Nephron progenitor cell (in vitro differentiated cells): ENCODE data around the gene TNPO1.

Source experiments
- DNase-seq: peaks from one replicate; pipeline ENCODE4 v3.0.0; 2021
- H3K27ac Mint-ChIP-seq: 2 replicates; pipeline ENCODE4 v1.8.0; 2021; ENCODE audit warnings: mild to moderate bottlenecking, moderate library complexity, mixed read lengths
- H3K27me3 Mint-ChIP-seq: 2 replicates; pipeline ENCODE4 v1.8.0; 2021; ENCODE audit warnings: mild to moderate bottlenecking, low read depth, mixed read lengths; ENCODE audit not compliant: poor library complexity
- H3K36me3 Mint-ChIP-seq: 2 replicates; pipeline ENCODE4 v1.8.0; 2021; ENCODE audit warnings: low read depth, mixed read lengths
- H3K4me1 Mint-ChIP-seq: 2 replicates; pipeline ENCODE4 v1.8.0; 2021; ENCODE audit warnings: mixed read lengths
- H3K4me3 Mint-ChIP-seq: 2 replicates; pipeline ENCODE4 v1.8.0; 2021; ENCODE audit warnings: mild to moderate bottlenecking, moderate library complexity, mixed read lengths
- H3K9me3 Mint-ChIP-seq: 2 replicates; pipeline ENCODE4 v1.8.0; 2021; ENCODE audit warnings: mild to moderate bottlenecking, moderate library complexity, mixed read lengths
- TF ChIP-seq, protein P1 (sequence below): fragments of 200-600 bp; sonication (generic); IDR thresholded peaks from 2 replicates; pipeline ENCODE4 v1.5.0; 2021; ENCODE audit warnings: antibody characterized with exemption

TNPO1 gene

GRCh38 chr5:72835633-72836032 lies 19.2 kb downstream of the TNPO1 start:
- Mint-ChIP-seq H3K27me3 (no peaks in the 10 kb centered on the region), H3K36me3 (peaks cover 8% of the 10 kb centered on the region), H3K4me3 (no peak overlapping the region), H3K4me1 (no peaks in the 10 kb centered on the region), H3K27ac (no peak overlapping the region), H3K9me3 (no peaks in the 10 kb centered on the region)
- no peak for DNase-seq
- TF ChIP-seq, protein P1, sequence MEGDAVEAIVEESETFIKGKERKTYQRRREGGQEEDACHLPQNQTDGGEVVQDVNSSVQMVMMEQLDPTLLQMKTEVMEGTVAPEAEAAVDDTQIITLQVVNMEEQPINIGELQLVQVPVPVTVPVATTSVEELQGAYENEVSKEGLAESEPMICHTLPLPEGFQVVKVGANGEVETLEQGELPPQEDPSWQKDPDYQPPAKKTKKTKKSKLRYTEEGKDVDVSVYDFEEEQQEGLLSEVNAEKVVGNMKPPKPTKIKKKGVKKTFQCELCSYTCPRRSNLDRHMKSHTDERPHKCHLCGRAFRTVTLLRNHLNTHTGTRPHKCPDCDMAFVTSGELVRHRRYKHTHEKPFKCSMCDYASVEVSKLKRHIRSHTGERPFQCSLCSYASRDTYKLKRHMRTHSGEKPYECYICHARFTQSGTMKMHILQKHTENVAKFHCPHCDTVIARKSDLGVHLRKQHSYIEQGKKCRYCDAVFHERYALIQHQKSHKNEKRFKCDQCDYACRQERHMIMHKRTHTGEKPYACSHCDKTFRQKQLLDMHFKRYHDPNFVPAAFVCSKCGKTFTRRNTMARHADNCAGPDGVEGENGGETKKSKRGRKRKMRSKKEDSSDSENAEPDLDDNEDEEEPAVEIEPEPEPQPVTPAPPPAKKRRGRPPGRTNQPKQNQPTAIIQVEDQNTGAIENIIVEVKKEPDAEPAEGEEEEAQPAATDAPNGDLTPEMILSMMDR: no peak

- DNase-seq: no peak
- Mint-ChIP-seq H3K27ac (no peak overlapping the region), H3K27me3 (no peaks in the 10 kb centered on the region), H3K4me1 (peaks cover 2% of the 10 kb centered on the region), H3K4me3 (no peak overlapping the region), H3K36me3 (peaks cover 14% of the 10 kb centered on the region), H3K9me3 (no peaks in the 10 kb centered on the region)
- TF ChIP-seq, protein P1: no peak
Measured at GRCh38 chr5:72836810-72837209, 20.3 kb downstream of the TNPO1 start.

DNA sequence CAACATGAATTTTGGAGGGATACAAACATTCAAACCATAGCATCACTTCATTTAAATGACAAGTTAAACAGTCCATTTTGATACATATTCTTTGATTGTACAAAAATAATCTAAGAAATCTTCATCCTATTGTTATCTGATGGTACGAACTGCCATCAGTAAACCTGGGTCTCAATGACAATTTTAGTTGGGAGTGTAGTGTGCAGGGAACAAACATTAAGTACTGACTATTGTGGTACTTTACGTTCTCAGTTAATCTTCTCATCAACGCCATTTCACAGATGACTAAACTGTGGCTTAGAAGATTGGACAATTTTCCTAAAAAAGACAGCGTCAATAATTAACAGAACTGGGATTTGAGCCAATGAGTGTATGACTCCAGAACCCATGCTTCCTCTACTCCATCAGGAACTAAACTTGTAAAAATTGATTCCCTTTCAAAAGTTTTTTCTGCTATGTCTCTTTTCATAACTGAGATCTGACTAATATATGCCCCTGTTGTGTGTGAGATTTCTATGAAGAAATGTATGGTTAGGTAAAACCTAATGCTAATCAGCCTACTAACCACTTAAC lies 21.1 kb downstream of the TNPO1 start:
- TF ChIP-seq, protein P1: no peak
- Mint-ChIP-seq H3K4me3 (no peak overlapping the region), H3K27me3 (no peaks in the 10 kb centered on the region), H3K36me3 (peaks cover 14% of the 10 kb centered on the region), H3K27ac (no peak overlapping the region), H3K4me1 (peaks cover 7% of the 10 kb centered on the region), H3K9me3 (no peaks in the 10 kb centered on the region)
- DNase-seq: no peak

GRCh38 chr5:72840041-72840440 lies 23.6 kb downstream of the TNPO1 start:
- H3K9me3 Mint-ChIP-seq: no peaks in the 10 kb centered on the region
- H3K4me1 Mint-ChIP-seq: peaks cover 16% of the 10 kb centered on the region
- TF ChIP-seq, protein P1: no peak
- H3K4me3 Mint-ChIP-seq: no peak overlapping the region
- no peak overlapping the region for H3K27ac Mint-ChIP-seq
- no peaks in the 10 kb centered on the region for H3K27me3 Mint-ChIP-seq
- DNase-seq: no peak
- peaks cover 14% of the 10 kb centered on the region for H3K36me3 Mint-ChIP-seq

DNA sequence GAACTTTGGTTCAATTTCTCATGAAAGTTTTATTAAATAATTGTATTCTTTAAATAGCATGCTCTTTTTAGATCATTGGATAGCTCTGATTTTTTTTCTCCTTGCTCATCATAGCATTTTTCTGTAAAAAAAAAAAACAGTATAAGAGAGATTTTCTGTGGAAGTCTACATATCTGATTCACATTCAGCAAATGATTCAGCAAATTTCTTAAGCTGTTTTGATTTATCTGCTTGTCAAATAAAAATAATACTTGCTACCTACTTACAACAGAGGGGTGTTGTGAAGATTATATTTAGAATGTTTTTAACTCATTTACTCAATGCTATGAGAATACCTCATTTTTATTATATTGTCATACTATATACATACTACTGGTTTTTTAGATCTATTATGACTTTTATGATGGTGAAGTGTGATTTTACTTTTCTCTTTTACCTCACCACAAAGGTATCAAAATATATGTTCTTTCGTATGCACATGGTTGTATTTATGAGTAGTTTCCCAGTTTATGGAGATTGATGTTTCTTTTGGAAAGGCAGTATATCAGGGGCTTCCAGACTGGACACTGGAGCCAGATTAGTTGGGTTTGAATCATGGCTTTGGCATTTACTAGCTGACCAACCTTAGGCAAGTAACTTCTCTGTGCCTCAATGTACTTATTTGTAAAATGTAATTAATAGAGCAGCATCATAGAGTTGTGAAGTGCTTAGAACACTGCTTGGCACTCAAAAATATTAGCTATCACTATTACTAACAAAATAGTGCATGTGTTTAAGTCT lies 25.5 kb downstream of the TNPO1 start:
- H3K9me3 Mint-ChIP-seq: no peaks in the 10 kb centered on the region
- H3K27ac Mint-ChIP-seq: no peak overlapping the region
- peaks cover 24% of the 10 kb centered on the region for H3K4me1 Mint-ChIP-seq
- peaks cover 14% of the 10 kb centered on the region for H3K36me3 Mint-ChIP-seq
- no peak overlapping the region for H3K4me3 Mint-ChIP-seq
- no peak for DNase-seq
- TF ChIP-seq, protein P1: no peak
- no peaks in the 10 kb centered on the region for H3K27me3 Mint-ChIP-seq

DNA sequence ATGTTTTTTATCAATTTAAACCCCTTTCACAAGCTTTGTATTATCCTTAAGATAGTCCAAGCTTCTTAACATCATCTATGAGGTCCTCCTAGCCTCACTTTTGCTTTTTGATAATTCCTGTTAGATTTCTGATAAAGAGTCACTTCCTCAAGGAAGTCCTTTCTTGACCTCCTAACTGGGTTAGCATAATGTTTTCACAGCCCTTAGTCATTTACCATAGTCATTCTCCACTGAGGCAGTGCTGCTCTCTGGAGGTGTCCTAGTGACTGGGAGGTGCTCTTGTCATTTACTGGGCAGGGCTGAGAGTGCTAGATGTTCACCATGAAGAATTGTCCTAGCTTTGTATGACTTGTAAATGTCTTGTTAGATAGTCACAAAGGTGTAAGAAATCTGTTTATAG lies 26.4 kb downstream of the TNPO1 start:
- no peak overlapping the region for H3K4me3 Mint-ChIP-seq
- TF ChIP-seq, protein P1: no peak
- H3K27ac Mint-ChIP-seq: no peak overlapping the region
- no peak for DNase-seq
- H3K36me3 Mint-ChIP-seq: peaks cover 14% of the 10 kb centered on the region
- peaks cover 33% of the 10 kb centered on the region for H3K4me1 Mint-ChIP-seq
- H3K9me3 Mint-ChIP-seq: no peaks in the 10 kb centered on the region
- no peaks in the 10 kb centered on the region for H3K27me3 Mint-ChIP-seq
